HG03039 (cell line): Measurements from ENCODE around the gene ACOT7.
"Not testable (repeated sequence)": the region's sequence is repeated elsewhere in the genome, so short reads cannot be mapped to it uniquely, and the experiment has no call there.

ENCODE experiments used
- ATAC-seq: cut with Tn5 transposase; IDR thresholded peaks from one replicate; pipeline ENCODE4 v1.9.1; 2021; ENCODE audit warnings: mild to moderate bottlenecking, moderate library complexity; ENCODE audit not compliant: unreplicated experiment

The ACOT7 gene

DNA sequence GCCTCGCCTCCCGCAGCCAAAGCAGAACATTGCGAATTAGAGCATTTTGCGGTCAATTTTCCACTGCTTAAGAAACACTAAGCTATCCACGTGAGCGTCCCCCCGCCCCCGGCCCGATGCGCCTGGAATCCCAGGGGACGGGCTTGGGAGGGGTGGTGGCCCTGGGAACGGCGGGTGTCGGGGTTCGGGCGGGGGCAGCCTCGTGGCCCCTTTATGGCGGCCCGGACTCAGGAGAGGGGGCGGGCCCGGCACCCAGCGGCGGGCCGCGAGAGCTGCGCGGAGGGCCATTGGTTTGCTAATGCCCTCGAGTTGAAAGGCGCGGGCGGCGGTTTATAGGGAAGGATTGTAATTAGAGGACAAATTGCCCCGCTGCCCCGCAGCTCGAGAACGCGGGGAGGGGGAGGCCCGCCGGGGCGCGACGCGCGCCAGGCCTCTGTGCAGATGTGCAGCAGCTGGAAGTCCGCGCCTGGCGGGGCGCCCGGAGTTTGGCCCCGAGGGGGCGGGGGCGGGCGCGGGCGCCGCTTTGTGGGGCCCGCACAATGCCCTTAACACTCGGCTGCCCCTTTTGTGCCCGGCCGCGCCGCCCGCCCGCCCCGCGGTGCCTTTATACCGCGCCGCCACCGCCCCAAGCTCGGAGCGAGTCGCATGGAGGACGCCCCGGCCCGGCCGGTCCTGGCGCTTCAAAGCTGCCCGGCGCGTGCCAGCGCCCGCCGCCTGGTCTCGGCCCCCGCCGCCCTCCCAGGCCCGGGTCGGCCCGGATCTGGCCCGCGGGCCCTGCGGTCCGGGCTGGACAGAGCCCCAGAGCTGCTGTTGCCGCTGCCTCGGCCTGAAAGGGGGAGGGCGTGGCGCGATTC is 151.5 kb downstream of the ACOT7 start:
- no peak for ATAC-seq

DNA sequence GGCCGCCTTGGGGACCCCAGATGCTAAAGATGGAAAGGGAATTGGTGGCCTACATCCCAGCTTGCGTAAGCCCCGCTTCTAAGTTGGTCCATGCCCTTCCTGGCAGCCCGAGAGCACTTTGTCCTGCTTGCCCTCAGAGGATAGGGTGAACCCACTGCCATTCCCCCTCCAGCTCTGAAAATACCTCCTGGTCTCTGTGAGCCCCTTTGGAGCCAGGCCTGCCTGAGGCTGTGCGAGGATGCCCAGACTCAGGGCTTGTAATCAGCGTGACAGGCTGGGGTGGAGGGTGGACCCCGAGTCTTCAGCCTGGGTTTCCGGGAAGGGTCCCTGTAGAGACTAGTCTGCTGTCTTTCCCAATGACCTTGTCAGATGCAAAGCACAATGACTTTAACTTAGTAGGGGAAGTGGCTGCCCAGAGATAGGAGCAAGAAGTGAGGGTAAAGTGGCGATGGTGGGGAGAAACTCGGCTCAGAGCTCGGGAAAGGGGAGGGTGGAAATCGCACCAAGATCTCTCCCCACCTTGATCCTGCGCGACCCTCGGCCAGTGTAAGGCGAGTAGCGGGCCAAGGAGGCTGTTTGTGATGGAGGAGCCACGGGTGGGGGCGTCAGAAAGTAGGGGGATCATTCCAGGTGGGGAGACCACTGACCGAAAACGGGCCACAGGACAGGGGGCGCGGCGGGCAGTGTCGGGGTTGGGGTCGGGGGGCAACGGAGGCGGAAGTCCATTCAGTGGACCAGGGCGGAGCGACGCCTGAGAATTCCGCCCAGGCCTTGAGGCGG is 152.3 kb downstream of the ACOT7 start:
- ATAC-seq = no peak

GRCh38 chr1:6239950-6240768 is 153.4 kb downstream of the ACOT7 start:
- ATAC-seq = no peak

- ATAC-seq = no peak
Measured at GRCh38 chr1:6239213-6239752, 154.3 kb downstream of the ACOT7 start.

GRCh38 chr1:6237093-6237492 is 156.5 kb downstream of the ACOT7 start:
- ATAC-seq = no peak

- no peak for ATAC-seq
Measured at GRCh38 chr1:6235296-6235677, 158.3 kb downstream of the ACOT7 start.

GRCh38 chr1:6234502-6235295 is 158.9 kb downstream of the ACOT7 start:
- no peak for ATAC-seq

DNA sequence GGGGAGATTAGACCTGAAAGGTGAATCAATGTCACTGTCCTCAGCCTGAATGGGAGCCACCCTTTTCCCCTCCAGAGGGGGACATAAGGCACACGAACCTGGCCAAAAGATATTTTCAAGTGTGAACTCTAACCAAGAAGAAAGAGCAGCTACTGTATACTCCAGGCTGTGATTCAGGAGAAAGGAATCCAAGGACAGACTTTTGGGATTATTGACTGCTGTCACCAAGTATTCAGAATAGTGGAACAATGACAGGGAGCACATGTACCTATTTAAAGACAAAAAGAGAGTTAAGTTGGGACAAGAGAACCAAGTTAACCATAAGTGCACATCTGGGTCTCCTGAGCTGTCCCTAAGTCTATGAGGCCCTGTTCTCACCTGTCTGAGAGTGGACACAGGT is 160.2 kb downstream of the ACOT7 start:
- ATAC-seq = no peak

GRCh38 chr1:6225651-6226050 is 167.9 kb downstream of the ACOT7 start:
- ATAC-seq = no peak

DNA sequence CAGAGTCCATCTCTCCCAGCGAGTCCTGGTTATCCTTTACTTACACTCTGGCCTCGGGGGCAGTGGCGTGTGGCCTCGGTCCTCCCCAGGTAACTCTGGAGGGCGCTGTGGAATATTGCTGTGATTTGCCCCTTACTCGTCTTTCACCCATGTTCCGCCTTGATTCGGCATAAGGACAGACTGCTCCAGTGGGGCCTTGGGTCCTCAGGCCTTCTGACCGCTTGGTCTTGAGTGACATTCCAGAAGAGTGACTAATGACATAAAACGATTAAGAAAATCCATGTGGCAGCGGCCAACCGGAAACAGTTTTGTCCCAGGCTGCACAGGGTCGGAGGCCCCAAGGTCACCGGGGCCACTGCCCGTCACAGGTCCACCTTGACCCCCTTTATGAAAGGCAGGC is 168.8 kb downstream of the ACOT7 start:
- ATAC-seq = no peak

DNA sequence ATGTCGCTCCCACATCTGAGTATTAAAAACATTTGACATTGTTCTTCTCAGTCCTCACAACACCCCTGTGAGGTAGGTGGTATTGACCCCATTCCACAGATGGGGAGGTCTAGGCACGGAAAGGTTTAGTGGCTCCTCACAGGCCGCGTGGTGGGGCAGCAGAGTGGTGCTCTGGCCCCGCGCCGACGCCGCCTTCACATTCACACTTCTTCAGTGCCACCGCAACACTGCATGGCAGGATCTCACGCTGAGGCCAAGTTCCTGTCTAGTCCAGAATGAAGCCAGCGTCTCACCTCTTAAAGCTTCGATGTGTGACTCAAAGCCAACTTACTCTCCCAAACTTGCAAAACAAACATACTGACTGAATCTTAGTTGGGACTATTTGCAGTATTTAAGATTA is 169.9 kb downstream of the ACOT7 start:
- no peak for ATAC-seq

DNA sequence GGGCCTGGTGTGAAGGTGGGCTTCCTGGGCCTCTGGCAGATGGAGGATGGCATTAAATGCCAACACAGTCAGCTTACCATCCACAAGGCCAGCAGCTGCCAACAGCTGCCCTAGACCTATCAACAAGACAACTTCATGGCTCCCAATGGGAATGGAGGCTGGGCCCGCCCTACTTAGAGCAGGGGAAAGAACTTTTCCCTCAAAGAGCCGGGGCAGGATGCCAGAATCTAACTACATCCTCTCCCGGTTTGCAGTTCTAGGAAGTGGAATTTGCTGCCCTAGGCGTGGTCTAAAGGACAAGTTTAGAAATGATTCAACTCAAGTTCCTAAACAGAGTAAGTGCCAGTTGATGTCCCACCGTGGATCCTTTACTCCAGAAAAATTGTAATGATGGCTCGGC is 170.9 kb downstream of the ACOT7 start:
- ATAC-seq = no peak

DNA sequence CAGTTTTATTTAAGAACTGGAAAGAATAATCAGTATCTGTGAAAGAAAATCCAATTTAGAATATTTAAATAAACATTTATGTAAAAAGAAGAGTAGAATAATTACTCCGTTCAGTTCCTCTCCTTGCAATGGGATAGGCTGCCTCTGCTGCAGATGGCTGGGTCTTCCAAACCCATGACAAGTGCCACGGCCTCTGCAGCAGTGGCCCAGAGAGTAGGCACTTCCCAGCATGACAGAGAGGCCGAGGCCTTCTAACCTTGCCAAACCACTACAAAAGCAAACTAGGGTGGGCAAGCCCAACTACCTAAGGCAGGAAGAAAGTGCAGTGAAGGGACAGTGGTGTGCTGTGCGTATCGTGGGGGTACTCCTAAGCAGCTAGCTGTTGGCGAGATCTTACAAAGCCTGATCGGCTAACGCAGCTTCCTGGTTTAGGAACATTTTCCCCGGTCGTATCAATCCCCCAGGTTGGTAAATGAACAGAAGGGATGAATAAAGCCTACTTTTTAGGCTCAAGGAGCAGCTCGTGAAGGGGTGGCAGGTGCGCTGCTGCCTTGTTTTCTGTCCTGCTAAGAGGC is 172.3 kb downstream of the ACOT7 start:
- no peak for ATAC-seq

DNA sequence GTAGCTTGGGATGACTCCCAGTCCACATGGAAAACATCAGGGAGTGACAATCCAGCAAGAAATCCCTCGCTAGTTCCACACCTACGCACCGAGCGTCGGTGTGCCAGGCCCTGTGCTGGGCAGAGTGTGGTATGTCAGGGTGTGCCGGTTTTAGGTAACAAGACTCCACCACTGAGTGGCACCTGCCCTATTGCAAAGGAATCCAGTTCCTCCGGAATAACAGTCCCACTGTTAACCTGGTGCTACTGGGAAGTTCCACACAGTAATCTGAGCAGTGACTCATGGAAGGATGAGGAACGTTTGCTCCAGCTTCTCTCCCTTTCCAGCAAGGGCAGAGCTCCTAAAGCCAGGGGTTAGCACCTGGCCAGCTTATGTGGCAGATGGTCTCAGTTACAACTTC is 173.3 kb downstream of the ACOT7 start:
- ATAC-seq = no peak

GRCh38 chr1:6219641-6220040 is 173.9 kb downstream of the ACOT7 start:
- not testable (repeated sequence) for ATAC-seq

GRCh38 chr1:6218375-6219164 is 175.0 kb downstream of the ACOT7 start:
- no peak for ATAC-seq
